HG03565 (cell line): ENCODE results near the gene KRTAP4-7.
"Not testable (repeated sequence)": the region's sequence is repeated elsewhere in the genome, so short reads cannot be mapped to it uniquely, and the experiment has no call there.

ENCODE experiments used
- ATAC-seq: cut with Tn5 transposase; IDR thresholded peaks from one replicate; pipeline ENCODE4 v1.9.1; 2021; ENCODE audit warnings: mild to moderate bottlenecking, moderate library complexity; ENCODE audit not compliant: unreplicated experiment

Gene KRTAP4-7

DNA sequence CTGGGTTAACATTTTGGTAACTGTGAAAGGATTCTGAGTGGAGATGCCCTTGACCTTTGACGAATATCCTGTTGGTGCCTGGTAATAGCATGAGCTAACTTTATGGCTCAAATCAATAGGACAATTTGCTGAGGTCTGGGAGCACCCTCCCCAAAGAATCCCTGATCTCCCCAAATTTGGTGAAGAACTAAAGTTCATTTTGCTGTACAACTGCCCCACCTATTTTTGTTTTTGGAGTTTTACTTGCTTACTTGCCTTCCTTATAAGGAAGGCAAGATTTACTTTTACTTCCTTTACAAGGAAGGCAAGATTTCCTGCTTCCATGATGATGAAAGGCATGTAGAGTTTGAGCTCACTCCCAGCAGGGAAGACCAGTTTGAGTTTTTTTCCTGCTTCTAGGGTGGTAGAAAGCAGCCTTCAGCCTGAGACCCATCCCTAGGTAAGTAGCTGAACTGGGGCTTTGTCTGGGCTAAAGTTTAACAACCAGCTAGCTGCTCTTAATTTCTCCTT, 24.0 kb downstream of the KRTAP4-7 start:
- ATAC-seq, result no peak

- not testable (repeated sequence) for ATAC-seq
Measured at GRCh38 chr17:41108728-41109386, 24.9 kb downstream of the KRTAP4-7 start.

GRCh38 chr17:41111151-41111885, 27.4 kb downstream of the KRTAP4-7 start:
- ATAC-seq, result no peak

GRCh38 chr17:41116297-41116696, 32.3 kb downstream of the KRTAP4-7 start:
- no peak for ATAC-seq

DNA sequence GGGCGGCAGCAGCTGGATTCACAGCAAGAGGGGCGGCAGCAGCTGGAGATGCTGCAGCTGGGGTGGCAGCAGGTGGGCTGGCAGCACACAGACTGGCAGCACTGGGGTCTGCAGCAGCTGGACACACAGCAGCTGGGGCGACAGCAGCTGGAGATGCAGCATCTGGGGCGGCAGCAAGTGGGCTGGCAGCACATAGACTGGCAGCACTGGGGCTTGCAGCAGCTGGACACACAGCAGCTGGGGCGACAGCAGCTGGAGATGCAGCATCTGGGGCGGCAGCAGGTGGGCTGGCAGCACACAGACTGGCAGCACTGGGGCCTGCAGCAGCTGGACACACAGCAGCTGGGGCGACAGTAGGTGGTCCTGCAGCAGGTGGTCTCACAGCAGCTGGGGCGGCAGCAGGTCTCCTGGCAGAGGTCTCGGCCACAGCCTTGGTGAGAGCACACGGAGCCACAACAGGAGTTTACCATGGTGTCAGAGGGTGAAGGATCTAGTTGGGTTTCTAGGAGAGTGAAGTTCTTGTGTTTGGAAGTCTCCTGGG, 34.0 kb downstream of the KRTAP4-7 start, which contains the start of gene KRTAP4-11:
TSS of gene KRTAP4-11 (minus strand) at position 528 of the 541 bp plus-strand sequence. CDS start at position 470, 58 bp downstream.
- not testable (repeated sequence) for ATAC-seq

DNA sequence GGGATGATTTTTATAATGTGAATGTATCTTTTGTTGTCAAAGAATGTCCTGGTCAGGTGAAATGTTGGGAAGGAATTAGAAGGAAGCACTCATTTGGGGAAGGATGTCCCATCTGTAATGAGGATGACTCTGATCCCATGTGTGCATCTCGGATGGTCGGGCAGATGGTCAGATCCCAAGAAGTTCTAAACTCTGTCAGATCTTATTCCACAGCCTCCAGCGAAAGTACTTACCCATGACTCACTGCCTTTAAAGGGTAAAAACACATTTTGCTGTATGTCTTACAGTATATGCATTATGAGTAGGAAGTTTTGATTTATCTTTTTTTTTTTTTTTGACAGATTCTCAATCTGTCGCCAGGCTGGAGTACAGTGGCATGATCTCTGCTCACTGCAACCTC, 34.8 kb downstream of the KRTAP4-7 start:
- no peak for ATAC-seq

DNA sequence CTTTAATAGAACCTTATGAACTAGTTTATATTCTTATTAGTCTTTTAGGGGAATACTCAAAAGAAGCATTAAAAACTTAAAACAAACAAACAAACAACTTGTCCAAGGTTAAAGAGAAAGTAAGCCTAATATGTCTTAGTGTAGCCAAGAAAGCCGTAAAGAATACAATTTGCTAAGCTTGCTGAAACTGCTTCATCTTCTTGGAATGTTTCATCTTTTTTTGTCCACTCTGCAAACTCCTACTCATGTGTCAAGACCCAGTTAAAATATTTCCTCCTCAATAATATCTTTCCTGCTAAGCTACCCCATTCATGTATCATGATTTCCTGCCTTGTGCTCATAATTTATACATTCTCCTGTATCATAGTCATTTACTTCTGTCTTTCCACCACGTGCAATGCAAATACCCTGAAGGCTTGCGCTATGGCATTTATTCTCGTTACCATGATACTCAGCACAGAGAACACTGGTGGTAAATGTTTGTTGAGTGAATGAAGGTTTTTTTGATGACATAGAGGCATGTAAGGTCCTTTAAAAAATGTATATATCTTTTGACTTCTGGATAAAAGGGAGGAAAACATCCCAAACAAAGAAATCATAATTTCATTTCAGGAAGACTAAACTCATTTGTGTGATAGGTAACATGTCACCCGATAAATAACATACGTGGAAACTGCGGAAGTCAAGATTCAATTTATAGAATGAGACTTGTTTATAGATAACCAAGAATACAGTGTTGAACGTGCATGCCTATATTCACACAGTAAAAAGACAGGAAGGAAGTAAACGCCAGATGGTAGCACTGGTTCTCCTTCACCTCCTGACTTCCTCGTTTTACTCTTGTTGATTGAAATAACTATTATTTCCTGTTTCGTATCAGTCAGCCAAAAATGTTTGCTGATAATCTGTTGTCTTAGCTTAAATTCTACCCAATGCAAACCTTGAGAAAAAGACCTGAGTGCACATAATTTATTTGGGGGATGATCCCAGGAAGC, 36.0 kb downstream of the KRTAP4-7 start:
- not testable (repeated sequence) for ATAC-seq

GRCh38 chr17:41121742-41122141, 37.8 kb downstream of the KRTAP4-7 start:
- ATAC-seq, result no peak

DNA sequence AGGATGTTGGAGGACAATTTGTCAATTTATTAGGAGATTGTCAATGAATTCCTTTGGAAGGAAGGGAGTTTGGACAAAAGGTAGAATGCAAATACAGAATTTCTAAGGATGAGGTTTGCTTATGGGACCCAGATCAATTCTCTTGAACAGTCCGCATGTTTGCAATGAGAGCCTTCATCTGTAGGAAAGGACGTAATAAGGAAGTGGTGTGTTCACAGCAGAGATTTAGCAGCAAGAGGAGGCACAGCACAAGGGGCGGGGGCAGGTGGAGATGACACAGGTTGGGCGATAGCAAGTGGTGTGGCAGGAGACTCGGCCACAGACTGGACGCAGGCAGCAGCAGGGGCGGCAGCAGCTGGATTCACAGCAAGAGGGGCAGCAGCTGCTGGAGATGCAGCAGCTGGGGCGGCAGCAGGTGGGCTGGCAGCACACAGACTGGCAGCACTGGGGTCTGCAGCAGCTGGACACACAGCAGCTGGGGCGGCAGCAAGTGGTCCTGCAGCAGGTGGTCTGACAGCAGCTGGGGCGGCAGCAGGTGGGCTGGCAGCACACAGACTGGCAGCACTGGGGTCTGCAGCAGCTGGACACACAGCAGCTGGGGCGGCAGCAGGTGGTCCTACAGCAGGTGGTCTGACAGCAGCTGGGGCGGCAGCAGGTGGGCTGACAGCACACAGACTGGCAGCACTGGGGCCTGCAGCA, 39.5 kb downstream of the KRTAP4-7 start:
- ATAC-seq, result not testable (repeated sequence)

GRCh38 chr17:41123991-41124371, 40.0 kb downstream of the KRTAP4-7 start, which contains the start of gene KRTAP4-12:
TSS of gene KRTAP4-12 (minus strand) at chr17:41124182. CDS start at chr17:41124122, 60 bp downstream.
- ATAC-seq, result not testable (repeated sequence)

DNA sequence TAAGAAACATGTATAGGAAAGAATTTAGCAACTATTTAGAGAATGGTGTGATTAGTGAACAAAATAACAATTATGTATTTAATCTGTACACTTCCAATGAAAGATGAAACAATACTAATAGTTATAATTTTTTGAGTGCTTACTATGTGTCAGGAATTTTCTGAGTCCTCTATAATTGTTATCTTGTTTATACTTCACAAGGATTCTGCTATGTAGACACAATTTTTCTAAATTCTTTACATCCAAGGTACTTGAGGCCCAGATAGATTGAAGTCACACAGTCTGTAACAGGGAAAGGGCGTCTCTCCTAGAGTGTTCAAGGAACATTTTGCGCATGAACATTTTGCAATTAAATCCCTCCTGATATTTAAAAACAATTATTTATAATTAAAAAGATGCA, 41.1 kb downstream of the KRTAP4-7 start:
- ATAC-seq, result no peak

DNA sequence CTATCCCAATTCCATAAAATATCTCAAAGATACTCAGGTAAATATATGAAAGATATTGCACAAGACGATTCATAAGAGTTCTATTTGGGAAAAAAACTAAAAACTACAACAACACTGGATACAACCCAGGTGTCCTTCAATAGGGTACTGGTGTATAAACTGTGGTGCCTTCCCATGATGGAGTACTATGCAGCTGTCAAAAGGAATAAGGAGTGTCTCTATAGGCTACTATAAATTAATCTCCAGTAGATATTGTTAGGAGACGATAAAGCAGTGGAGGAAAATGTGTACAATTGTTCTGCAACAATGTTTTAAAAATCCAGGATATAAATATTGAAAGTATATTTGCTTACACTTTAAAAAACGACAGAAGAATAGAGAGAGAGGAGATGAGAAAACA, 42.5 kb downstream of the KRTAP4-7 start:
- no peak for ATAC-seq

DNA sequence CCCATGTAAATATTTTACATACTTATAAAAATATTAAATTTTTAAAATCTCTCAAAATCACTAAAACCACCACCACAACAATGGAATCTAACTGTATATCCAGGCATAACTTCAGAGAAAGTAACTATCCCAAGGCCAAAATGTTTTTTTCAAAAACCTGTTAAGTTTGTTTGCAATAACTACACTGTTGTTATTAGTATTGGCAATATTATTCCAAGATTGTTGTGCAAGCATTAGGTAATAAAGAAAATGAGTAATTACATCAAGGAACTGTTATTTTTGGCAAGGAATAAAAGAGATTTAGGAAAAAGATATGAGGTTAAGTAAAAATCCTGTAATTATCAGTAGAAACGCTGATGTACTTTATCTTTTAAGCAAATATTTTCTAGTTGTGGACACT, 43.4 kb downstream of the KRTAP4-7 start:
- ATAC-seq, result no peak

- ATAC-seq, result no peak
Measured at GRCh38 chr17:41131979-41132378, 48.0 kb downstream of the KRTAP4-7 start.

DNA sequence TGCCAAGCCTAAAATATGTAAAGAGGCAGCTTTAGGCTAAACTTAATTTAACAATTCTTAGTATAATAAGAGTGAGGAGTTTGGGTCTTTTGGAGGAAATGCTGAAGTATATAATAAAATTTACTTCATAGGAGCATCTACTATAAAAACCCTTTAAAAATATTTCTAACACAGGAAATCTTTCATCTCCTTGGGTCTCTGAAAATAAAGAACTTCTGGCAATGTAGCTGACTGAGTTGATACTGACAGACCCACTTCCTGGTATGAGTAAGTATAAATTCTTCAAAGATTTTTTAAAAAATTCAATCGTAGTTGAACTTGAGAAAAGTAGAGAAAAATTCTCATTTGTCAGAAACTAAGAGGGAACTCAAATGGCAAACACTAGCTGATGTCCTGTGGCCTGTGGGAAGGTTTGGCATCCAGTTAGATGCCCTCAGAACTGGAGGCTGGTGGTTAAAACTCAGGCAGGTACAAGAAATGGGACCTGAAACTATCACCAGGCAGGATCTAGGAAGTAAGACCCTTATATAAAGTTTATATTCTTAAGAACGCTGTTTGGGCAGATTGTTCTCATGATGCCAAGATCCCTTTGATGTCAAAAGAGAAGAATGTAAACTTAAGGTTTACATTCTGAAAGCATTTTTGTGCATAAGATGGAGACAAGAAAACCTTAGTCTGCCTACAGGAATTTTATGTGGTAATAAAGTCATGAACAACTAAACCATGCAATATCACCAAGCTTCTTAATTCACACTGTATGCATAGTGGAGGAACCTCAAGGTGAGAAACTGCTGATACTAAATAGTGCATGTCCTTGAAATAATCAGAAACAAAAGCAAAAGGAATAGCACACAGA, 50.2 kb downstream of the KRTAP4-7 start:
- ATAC-seq, result no peak
